H9 (cell line): ENCODE measurements around the gene TOR1B. TPM values are rescaled to one million over a fixed set of nuclear protein-coding genes. Genes with fewer than 3 reads are reported as not detected.

Source experiments
- DNase-seq: peaks from one replicate; pipeline ENCODE4 v3.0.0-alpha.2; 2017
- H2AFZ ChIP-seq: one replicate; pipeline ENCODE4 v1.6.1; 2013; ENCODE audit warnings: mild to moderate bottlenecking, low read length, control low read depth, moderate library complexity
- H2AK5ac ChIP-seq: 2 replicates; pipeline ENCODE4 v1.6.1; 2013; ENCODE audit warnings: low read length, control low read depth, mixed read lengths; ENCODE audit not compliant: insufficient read length
- H2BK120ac ChIP-seq: one replicate; pipeline ENCODE4 v1.6.1; 2013; ENCODE audit warnings: low read depth, mild to moderate bottlenecking, low read length, control low read depth, inconsistent platforms; ENCODE audit not compliant: poor library complexity, severe bottlenecking
- H2BK12ac ChIP-seq: 2 replicates; pipeline ENCODE4 v1.6.1; 2013; ENCODE audit warnings: low read length, control low read depth, mixed read lengths, low read depth; ENCODE audit not compliant: insufficient read length
- H2BK15ac ChIP-seq: 2 replicates; pipeline ENCODE4 v1.6.1; 2013; ENCODE audit warnings: low read depth, low read length, control low read depth
- H2BK20ac ChIP-seq: one replicate; pipeline ENCODE4 v1.6.1; 2013; ENCODE audit warnings: low read depth, mild to moderate bottlenecking, low read length, control low read depth, inconsistent platforms; ENCODE audit not compliant: poor library complexity, severe bottlenecking
- H2BK5ac ChIP-seq: 2 replicates; pipeline ENCODE4 v1.6.1; 2013; ENCODE audit warnings: low read length, control low read depth, mixed read lengths; ENCODE audit not compliant: insufficient read length
- H3K14ac ChIP-seq: 2 replicates; pipeline ENCODE4 v1.6.1; 2013; ENCODE audit warnings: low read length, control low read depth; ENCODE audit not compliant: insufficient read depth
- H3K18ac ChIP-seq: 2 replicates; pipeline ENCODE4 v1.6.1; 2013; ENCODE audit warnings: low read depth, mild to moderate bottlenecking, mixed read lengths, low read length, control low read depth; ENCODE audit not compliant: insufficient read length
- H3K23ac ChIP-seq: 2 replicates; pipeline ENCODE4 v1.6.1; 2013; ENCODE audit warnings: low read length, control low read depth, mixed read lengths, low read depth; ENCODE audit not compliant: insufficient read length
- H3K23me2 ChIP-seq: 2 replicates; pipeline ENCODE4 v1.6.1; 2013; ENCODE audit warnings: low read depth, mild to moderate bottlenecking, mixed read lengths, low read length, control low read depth; ENCODE audit not compliant: insufficient read length, poor library complexity, severe bottlenecking
- H3K27ac ChIP-seq: 2 replicates; pipeline ENCODE4 v1.5.1; 2013; ENCODE audit warnings: low read length, control low read depth, mixed read lengths, low read depth; ENCODE audit not compliant: insufficient read length
- H3K27me3 ChIP-seq: 2 replicates; pipeline ENCODE4 v1.6.1; 2013; ENCODE audit warnings: low read length, control low read depth, inconsistent platforms; ENCODE audit not compliant: insufficient read depth
- H3K4ac ChIP-seq: 2 replicates; pipeline ENCODE4 v1.6.1; 2013; ENCODE audit warnings: low read depth, mild to moderate bottlenecking, control low read depth, inconsistent platforms, low read length, moderate library complexity
- H3K4me1 ChIP-seq: 2 replicates; pipeline ENCODE4 v1.6.1; 2013; ENCODE audit warnings: low read length, control low read depth, inconsistent platforms; ENCODE audit not compliant: insufficient read depth
- H3K4me2 ChIP-seq: 2 replicates; pipeline ENCODE4 v1.6.1; 2013; ENCODE audit warnings: low read length, control low read depth, mixed read lengths; ENCODE audit not compliant: insufficient read length, insufficient read depth
- H3K56ac ChIP-seq: 2 replicates; pipeline ENCODE4 v1.6.1; 2013; ENCODE audit warnings: low read depth, mild to moderate bottlenecking, mixed read lengths, low read length, control low read depth; ENCODE audit not compliant: insufficient read length
- H3K79me1 ChIP-seq: 2 replicates; pipeline ENCODE4 v1.6.1; 2013; ENCODE audit warnings: low read depth, mild to moderate bottlenecking, moderate library complexity, low read length, control low read depth, inconsistent platforms; ENCODE audit not compliant: insufficient read depth, poor library complexity, severe bottlenecking
- H3K79me2 ChIP-seq: 2 replicates; pipeline ENCODE4 v1.6.1; 2013; ENCODE audit warnings: low read length, control low read depth, inconsistent platforms; ENCODE audit not compliant: insufficient read depth
- H3K9ac ChIP-seq: 2 replicates; pipeline ENCODE4 v1.6.1; 2013; ENCODE audit warnings: low read length, control low read depth, mixed read lengths; ENCODE audit not compliant: insufficient read length; ENCODE audit errors: extremely low read depth
- H3K9me3 ChIP-seq: one replicate; pipeline ENCODE4 v1.6.1; 2013; ENCODE audit warnings: low read depth, low read length, inconsistent platforms; ENCODE audit not compliant: control insufficient read depth
- H3T11ph ChIP-seq: one replicate; pipeline ENCODE4 v1.6.1; 2013; ENCODE audit warnings: mild to moderate bottlenecking, low read length, control low read depth, inconsistent platforms
- H4K20me1 ChIP-seq: one replicate; pipeline ENCODE4 v1.6.1; 2013; ENCODE audit not compliant: control insufficient read depth, insufficient read length, insufficient read depth
- H4K5ac ChIP-seq: 2 replicates; pipeline ENCODE4 v1.6.1; 2013; ENCODE audit warnings: low read depth, mild to moderate bottlenecking, mixed read lengths, low read length, control low read depth; ENCODE audit not compliant: insufficient read length
- H4K8ac ChIP-seq: replicated peaks from 2 replicates; pipeline ENCODE4 v1.6.1; 2013; ENCODE audit warnings: low read length, control low read depth, mixed read lengths, low read depth; ENCODE audit not compliant: insufficient read length
- H4K91ac ChIP-seq: 2 replicates; pipeline ENCODE4 v1.6.1; 2013; ENCODE audit warnings: low read depth, mild to moderate bottlenecking, moderate library complexity, mixed read lengths, low read length, control low read depth; ENCODE audit not compliant: insufficient read length
- H3K27ac Mint-ChIP-seq, 3 experiments: 2 replicates in 2 of 3; 3 replicates in 1 of 3; pipeline ENCODE4 v1.8.0; 2020 to 2021; ENCODE audit warnings: mixed read lengths in 3 of 3, mild to moderate bottlenecking in 1 of 3, moderate library complexity in 1 of 3
- H3K27me3 Mint-ChIP-seq: 2 replicates; pipeline ENCODE4 v1.8.0; 2021; ENCODE audit warnings: low read depth, mild to moderate bottlenecking, moderate library complexity, mixed read lengths
- H3K36me3 Mint-ChIP-seq, 3 experiments: 2 replicates in 2 of 3; 3 replicates in 1 of 3; pipeline ENCODE4 v1.8.0; 2020 to 2021; ENCODE audit warnings: low read depth in 3 of 3, mixed read lengths in 3 of 3; ENCODE audit not compliant: insufficient read depth in 1 of 3
- H3K4me1 Mint-ChIP-seq, 2 experiments: 2 replicates each; pipeline ENCODE4 v1.8.0; 2020; ENCODE audit warnings: mixed read lengths in 2 of 2
- H3K4me3 Mint-ChIP-seq, 2 experiments: 2 replicates in 1 of 2; 3 replicates in 1 of 2; pipeline ENCODE4 v1.8.0; 2020 to 2021; ENCODE audit warnings: mild to moderate bottlenecking in 2 of 2, mixed read lengths in 2 of 2, moderate library complexity in 1 of 2
- H3K9me3 Mint-ChIP-seq, 2 experiments: 2 replicates in 1 of 2; 3 replicates in 1 of 2; pipeline ENCODE4 v1.8.0; 2020; ENCODE audit warnings: mild to moderate bottlenecking in 2 of 2, mixed read lengths in 2 of 2, moderate library complexity in 1 of 2
- WGBS: extraction: QIAGEN DNeasy Blood & Tissue Kit; methylation state at CpG from one replicate; pipeline ENCODE4 v1.1.7; 2013; ENCODE audit warnings: missing lambda C conversion rate, low lambda C conversion rate, mixed read lengths; ENCODE audit not compliant: insufficient read length; ENCODE audit errors: extremely low coverage; 5-methylcytosine and 5-hydroxymethylcytosine counted together
- total RNA-seq: library from RNA; stranded (reverse); gene quantifications from 2 replicates; pipeline ENCODE4 v1.2.1, GENCODE V29; 2021
- TF ChIP-seq, protein P1 (sequence below): fragments of 200-600 bp; sonication (generic); conservative IDR thresholded peaks from 3 replicates; pipeline ENCODE4 v1.8.0; 2021; ENCODE audit warnings: antibody characterized with exemption, mild to moderate bottlenecking

Gene TOR1B
- total RNA-seq, 1 experiment from 2014 or later: 18.1 TPM

DNA sequence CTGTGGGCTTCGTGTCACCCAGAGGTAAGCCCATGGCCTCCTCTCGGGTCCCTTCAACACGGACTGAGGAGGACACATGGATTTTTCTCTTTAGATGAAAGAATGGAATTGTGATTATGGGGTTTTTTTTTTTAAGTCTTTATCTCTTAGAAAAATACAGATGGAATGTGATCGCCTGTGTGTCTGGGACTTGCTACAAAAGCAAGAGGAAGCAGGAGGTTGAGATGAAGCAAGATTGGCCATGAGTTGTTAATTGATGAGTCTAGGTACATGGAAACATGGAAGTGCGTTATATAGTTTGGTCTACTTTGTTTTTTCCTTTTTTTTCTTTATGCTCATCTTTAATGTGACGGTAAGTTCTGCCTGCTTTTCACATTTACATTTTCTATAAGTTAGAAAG, 46.9 kb downstream of the TOR1B start:
- H3K36me3 Mint-ChIP-seq: peaks cover 0 to 37% (median 20%) of the 10 kb centered on the region in 3 experiments; a peak in 6 of 7 replicates
- no peaks in the 10 kb centered on the region for H3K27me3 ChIP-seq
- DNase-seq: no peak
- no peak overlapping the region for H3K23ac ChIP-seq
- H3K14ac ChIP-seq: no peak overlapping the region
- H3K4me1 ChIP-seq: no peaks in the 10 kb centered on the region
- no peaks in the 10 kb centered on the region for H4K20me1 ChIP-seq
- no peak overlapping the region for H2BK12ac ChIP-seq
- TF ChIP-seq, protein P1, sequence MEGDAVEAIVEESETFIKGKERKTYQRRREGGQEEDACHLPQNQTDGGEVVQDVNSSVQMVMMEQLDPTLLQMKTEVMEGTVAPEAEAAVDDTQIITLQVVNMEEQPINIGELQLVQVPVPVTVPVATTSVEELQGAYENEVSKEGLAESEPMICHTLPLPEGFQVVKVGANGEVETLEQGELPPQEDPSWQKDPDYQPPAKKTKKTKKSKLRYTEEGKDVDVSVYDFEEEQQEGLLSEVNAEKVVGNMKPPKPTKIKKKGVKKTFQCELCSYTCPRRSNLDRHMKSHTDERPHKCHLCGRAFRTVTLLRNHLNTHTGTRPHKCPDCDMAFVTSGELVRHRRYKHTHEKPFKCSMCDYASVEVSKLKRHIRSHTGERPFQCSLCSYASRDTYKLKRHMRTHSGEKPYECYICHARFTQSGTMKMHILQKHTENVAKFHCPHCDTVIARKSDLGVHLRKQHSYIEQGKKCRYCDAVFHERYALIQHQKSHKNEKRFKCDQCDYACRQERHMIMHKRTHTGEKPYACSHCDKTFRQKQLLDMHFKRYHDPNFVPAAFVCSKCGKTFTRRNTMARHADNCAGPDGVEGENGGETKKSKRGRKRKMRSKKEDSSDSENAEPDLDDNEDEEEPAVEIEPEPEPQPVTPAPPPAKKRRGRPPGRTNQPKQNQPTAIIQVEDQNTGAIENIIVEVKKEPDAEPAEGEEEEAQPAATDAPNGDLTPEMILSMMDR: no peak
- no peaks in the 10 kb centered on the region for H3K9me3 Mint-ChIP-seq
- no peak overlapping the region for H3K56ac ChIP-seq
- H3K27ac ChIP-seq: no peak overlapping the region
- no peak overlapping the region for H2BK120ac ChIP-seq
- whole genome bisulfite sequencing: no CpG with 5 or more reads among the region's 6 CpGs
- H2BK20ac ChIP-seq: no peak overlapping the region
- H3K79me2 ChIP-seq: no peaks in the 10 kb centered on the region
- no peak overlapping the region for H3K4ac ChIP-seq
- no peak overlapping the region for H4K5ac ChIP-seq
- H4K8ac ChIP-seq: no peak overlapping the region
- H3K79me1 ChIP-seq: no peaks in the 10 kb centered on the region
- no peaks in the 10 kb centered on the region for H3K4me1 Mint-ChIP-seq
- no peaks in the 10 kb centered on the region for H3K27me3 Mint-ChIP-seq
- H3K4me2 ChIP-seq: no peak overlapping the region
- no peak overlapping the region for H3K4me3 Mint-ChIP-seq
- H3K9ac ChIP-seq: no peak overlapping the region
- no peak overlapping the region for H2BK15ac ChIP-seq
- H3T11ph ChIP-seq: no peak overlapping the region
- H4K91ac ChIP-seq: no peak overlapping the region
- no peaks in the 10 kb centered on the region for H3K9me3 ChIP-seq
- no peak overlapping the region for H2BK5ac ChIP-seq
- no peak overlapping the region for H2AK5ac ChIP-seq
- H3K18ac ChIP-seq: no peak overlapping the region
- no peak overlapping the region for H3K27ac Mint-ChIP-seq
- no peak overlapping the region for H2AFZ ChIP-seq
- no peaks in the 10 kb centered on the region for H3K23me2 ChIP-seq
